Mesenteric fat pad (tissue), 1 donor: ENCODE results near the gene HSD11B2. TPM values are rescaled to one million over a fixed set of nuclear protein-coding genes. Genes with fewer than 3 reads are reported as not detected.

Experiments
- DNase-seq: peaks from one replicate; pipeline ENCODE4 v3.0.0-alpha.2; 2020; ENCODE audit warnings: low spot score
- total RNA-seq: library from RNA; stranded (reverse); fragmentation: NEBNext Ultra II Directional; extraction: Animal tissue kit (Norgen Biotek cat#: 25700); gene quantifications from one replicate; pipeline ENCODE4 v1.2.1, GENCODE V29; 2021
- donor health status: DM: yes; HTN: yes; CAD: no.

The HSD11B2 gene
- total RNA-seq, 1 donor from 2014 or later = 0.71 TPM

DNA sequence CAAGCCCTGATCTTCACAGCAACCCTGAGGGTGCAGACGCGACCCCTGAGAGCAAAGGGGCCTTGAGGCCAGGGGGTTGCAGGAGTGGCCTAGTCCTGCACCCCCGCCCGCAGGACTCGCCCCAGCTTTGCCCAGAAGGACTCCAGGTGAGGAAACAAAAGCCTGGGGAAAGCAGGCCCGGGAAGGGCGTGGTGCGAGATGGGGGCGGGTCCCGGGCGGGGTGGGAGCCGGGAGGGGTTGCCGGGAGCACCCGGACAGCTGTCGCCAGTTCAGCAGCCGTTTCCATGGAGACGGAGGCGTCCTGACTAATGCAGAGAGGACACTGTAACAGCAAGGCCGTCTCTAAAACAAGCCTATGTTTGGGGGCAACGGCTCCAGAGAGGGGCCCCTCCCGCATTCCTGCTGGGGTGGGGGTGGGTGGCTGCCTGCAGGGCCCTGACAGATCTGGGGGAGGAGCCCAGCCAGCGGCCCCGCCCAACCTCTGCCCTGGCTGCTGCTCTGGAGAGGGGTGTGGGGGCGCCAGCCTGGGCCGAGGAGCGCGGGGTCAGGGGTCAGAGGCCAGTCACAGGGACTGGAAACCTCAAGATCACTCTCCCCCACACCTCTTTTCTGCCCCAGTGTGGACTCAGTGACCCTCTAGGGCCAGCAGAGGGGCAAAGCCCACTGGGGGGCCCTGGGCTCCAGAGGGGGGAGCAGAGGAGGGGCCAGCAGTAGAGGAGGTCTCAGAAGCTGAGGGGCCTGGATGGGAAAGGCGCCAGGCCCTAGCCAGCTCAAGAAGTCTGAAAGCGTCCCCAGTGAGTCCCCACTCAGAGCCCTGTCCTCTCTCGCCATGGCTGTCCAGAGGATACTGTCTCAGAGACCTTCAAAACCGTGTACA is 34.5 kb upstream of the HSD11B2 start:
- DNase-seq = no peak

DNA sequence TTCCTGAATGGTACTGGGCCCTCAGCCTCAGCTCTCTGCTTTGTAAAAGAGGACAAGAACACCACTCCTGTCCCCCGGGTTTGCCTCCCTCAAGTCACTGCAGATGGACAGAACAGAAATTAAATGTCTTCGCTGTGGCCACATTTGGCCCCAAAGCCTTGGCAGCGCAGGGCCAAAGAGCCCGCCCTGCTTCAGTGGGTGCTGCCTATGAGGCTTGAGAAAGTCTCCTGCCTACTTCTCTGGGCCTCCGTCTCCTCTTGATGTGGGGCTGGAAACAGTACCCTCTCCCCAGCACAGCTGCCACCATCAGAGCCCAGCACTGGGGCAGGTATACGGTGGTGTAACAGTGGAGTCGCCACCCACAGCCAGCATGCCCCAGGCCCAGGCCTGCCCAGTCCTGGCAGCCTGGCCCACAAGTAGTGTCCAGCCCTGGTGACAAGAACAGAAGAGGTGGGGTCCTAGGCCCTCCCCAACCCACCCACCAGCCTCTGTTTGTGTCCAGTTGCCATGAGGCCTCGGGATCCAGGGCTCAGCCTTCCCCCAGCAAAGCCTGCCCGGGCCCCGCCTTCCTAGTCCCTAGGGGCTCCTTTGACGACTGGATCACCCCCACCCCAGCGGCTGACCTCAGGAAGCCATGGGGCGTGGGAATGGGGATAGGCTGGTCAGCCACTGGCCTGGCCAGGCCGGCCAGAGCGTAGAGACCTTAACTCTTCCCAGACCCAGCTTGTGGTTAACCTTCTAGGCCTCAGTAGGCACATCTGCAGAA is 33.7 kb upstream of the HSD11B2 start:
- DNase-seq = no peak

DNA sequence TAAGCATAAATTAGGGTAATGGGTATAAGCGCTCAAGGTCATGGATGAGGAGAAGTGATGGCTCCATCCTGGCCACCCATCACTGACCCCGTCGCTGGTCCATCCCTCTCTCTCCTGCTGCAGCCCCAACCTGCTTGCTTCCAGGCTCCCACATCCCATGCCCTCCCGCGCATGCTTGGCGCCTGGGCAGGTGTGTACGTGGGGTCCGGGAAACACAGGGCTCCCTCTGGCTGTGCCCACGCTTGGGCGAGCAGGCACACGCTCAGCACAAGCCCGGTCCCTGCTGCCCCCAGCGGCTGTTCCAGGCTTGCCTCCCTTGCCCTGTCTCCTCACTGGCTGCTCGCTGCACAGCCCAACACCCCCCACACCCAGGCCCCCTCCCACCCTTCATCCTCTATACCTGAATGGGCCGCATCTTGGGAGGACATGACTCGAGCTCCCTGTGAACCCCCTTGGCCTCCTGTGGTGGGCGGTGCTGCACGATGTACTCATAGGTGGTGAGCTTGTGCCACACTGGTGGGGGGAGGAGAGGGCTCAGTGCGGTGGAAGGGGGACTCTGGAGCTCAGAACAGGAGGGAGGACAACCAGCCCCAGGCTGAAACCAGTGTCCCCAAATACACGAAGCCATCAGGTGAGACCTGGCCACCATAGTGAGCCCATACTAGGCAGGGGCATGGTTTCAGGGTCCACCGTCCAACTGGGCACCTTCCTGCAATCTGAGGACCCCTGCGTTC is 32.9 kb upstream of the HSD11B2 start:
- DNase-seq = no peak

DNA sequence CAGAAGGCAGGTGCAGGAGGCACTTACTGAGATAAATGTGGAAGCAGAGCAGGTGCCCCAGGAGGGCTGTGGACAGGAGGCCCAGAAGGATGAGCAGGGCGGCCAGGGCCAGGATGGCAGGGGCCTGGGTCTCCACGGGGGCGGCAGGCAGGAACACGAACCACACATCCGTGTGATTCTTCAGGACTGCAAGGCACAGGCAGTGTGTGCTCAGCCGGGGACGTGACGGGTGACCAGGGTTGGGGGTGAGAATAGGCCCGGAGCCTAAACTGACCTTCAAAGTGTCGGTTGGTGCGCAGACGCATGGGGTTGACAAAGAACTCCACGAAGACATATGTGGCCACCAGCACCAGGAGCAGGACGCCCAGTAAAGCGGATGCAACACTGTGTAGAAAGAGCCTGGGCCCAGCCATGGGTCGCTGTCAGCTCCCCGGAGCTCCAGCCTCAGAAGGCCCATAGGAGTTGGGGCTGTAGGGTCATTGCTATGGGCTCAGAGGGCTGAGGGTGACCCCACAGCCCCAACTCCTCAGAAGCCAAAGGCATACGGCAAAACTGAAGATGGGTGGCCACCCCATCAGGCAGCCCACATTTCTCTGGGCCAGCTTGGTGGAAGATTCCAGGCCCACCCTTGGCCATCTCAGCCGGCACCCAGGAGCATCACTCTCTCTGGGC is 32.2 kb upstream of the HSD11B2 start:
- DNase-seq = no peak

DNA sequence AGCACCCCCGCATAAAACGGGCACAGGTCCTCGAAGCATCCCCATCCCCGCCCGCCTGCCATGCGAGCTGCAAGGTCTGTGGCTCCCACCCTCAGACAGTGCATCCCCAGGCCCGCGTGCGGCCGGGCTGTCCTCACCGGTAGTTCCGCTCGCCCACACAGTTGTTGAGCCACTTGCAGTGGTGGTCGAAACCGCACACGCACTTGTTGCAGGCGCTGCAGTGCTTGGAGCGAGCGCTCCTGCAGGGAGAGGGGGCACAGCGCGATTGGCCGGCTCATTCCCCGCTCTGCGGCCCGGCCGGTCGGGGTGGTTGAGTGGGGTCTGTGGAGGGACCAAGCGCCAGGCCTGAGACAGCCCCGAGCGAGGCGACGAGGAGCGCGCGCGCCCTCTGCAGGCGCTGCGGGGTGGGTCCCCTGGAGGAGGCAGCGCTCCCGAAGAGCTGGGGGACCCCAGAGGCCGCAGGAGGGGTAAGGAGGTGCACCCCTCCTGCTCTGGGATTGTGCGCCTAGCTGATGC is 31.6 kb upstream of the HSD11B2 start:
- no peak for DNase-seq

DNA sequence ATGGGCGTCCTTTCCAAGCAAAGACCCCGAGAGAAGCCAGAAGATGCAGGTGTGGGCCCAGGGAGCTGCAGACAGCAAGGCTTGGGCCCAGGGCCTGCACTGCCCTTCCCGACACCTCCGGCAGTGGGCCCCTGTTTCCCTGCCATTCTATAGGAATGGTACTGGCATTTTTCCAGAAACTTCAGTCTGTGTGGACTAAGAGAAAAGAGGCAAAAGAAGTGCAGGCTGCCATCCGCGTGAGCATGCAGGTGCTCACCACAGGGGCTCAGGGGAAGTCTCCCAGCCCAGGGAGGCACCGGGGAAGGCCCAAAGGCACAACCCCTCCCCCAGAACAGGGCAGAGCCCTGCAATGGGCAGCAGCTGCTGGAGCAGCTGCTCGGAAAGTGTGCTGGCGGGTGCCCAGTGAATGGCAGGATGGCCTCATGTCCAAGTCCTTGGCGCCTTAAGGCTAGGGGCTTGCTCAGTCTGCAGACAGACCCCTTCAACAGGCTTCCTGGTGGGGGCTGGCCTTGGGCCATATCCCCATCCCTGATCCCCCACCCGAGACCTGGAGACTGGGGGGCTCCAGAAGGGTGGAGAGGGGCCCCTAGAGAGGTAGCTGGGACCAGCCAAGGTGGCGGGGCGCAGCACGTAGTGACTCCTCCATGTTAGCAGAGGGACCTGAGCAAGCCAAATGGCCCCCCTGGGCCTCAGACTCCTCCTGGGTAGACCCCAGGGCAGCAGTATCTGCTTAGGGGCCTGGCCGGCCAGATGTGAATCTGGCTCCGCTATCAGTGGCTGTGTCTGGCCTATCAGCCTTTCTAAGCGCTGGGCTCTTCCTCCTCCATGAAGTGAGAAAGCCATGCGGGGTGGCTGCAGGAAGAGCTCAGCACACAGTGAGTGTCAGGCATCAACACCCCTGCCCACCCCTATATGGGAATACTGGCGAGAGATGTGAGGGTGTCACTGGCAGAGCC is 30.9 kb upstream of the HSD11B2 start:
- DNase-seq = no peak

DNA sequence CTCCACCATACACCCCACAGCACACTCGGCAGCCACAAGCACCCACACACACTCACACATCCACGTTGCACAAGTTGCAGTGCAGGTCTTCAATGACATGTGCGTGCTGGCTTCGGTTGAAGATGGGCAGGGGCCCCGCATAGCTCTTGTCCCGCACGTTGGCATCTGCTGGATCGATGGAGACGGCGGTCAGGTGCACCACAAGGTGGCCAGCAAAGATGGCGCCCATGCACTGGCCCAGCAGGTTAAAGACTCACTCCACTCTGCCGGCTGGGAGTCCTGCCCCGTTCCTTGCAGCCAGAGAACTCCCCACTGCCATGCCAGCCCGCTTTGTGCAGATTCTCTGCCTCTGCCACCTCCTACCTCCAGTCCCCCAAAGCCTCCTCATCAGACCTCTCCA is 30.0 kb upstream of the HSD11B2 start:
- DNase-seq = no peak

DNA sequence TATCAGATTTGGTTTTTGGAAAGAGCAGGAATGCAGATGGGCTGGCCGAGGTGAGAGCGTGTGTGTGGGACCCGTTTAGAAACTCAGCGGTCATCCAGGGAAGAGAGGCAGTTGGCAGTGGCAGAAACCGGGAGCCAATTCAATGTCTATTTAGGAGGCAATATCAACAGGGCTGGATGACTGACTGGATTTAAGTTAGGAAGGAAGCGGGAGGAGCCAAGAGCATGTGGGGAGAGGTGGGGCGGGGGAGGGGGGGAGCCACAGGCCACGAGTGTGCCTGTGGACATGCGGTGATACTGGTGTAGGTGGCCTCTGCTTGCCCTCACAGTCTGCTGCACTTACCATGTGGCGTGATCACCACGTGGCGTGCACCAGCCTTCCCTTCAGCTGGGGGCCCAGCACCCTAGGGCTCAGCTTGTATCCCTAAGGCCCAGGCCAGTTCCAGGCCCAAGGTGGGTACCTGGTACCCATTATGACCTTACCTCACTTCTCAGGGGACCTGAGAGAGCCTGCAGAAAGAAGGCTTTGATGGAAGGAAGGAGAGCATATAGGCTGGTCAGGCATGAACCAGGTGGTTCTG is 26.9 kb upstream of the HSD11B2 start:
- no peak for DNase-seq

DNA sequence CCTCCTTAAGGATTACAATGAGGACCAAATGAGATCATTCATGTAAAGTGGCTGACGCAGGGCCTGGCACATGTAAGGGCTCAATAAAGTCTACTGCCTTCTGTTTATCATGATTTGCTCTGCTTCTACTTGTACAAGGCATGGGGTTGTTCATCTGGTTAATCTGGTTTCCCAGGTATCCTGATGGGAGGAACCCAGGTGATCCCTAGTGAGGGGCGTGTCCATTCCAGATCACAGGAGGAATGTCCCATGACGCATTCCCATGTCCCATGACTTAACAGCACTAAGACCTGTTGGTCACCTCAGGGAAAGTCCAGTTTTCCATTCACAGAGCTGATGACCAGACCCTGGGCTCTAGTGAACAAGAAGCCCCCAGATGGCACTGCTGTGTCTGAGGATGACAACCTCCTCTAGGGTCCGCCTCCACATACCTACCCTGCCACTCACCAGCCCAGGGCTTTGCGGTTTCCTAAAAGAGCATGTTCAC is 26.1 kb upstream of the HSD11B2 start:
- DNase-seq = no peak

DNA sequence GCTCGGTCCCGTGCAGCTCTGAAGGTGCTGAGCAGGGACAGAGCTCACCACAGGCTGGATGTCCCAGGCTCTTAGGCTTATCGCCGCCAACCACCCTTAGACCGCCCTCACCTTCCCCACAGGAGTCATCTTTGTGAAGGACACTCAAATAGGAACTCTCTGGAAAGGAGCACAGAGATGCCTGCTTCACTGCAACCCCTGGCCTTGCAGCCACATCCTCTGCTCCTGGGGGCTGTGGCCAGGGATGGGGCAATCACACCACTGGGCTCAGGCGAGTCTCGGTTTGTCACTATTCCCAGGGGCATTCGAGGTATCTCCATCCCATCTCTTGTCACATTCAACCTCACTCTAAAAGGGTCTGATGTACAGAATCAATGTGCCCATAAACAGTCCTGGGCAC is 25.6 kb upstream of the HSD11B2 start:
- DNase-seq = no peak

DNA sequence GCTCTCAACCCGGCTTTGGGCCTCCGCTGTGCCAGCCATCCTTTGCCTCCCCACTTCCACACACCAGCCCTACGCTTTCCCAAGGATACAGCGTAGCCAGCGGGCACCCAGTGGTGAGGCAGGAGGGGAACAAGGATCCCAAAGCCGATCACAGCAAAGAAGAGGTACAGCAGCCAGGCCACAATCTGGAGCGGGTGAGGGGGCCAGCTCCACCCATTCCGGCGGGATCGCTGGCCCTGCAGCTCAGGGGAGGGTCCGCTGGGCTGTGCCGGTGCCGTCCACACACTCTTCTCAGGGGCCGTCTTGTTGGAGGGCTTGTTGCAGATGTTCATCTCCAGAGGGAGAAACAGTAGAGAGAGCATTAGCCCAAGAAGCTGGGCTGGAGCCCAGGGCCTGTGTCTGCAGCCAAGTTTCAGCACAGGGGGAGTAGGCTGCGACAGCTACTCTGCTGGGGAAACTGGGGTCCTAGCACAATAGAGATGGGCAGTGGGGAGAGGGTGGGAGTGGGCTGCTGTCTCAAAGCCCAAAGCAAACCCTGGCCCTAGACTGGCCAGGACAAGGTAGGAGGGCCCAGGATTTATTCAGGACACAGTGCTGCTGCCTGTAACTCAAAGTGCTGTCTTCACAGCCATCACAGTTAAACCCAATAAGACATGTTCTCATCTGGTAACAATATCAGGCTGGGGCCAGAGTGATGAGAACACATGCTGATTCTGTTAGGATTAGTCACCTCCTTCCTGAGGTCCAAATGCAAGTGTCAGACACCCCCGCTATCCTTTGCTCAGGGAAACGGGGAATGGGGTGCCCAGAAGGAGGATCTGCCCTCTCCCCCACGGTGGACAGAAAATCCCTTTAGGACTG is 24.6 kb upstream of the HSD11B2 start:
- no peak for DNase-seq

DNA sequence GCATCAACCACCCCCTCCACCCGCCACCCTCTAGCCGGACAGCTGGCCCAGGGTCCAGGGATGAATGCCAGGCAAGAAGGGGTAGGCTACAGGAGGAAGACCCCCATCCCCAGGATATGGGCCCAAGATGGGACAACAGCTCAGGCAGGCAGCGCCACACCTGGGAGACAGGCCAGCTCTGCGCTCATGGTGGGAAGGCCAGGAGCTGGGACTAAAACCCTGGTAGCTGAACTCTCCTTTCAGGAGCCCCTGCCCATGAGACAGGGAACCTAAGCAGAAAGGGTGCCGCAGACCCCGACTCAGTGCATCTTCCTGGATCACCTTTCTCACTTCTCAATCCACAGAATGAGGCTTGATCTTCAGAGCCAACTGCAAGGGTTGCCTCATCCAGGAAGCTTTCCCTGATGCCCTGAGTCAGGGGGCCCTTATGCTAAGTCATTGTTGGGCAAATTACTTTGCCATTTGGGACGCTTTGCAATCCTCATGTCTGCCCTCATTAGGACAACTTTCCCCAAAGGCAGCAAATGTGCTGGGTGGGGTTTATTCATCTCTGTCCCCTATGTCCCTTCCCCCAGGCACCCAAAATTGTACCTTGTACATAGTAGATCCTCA is 23.6 kb upstream of the HSD11B2 start:
- DNase-seq = no peak

DNA sequence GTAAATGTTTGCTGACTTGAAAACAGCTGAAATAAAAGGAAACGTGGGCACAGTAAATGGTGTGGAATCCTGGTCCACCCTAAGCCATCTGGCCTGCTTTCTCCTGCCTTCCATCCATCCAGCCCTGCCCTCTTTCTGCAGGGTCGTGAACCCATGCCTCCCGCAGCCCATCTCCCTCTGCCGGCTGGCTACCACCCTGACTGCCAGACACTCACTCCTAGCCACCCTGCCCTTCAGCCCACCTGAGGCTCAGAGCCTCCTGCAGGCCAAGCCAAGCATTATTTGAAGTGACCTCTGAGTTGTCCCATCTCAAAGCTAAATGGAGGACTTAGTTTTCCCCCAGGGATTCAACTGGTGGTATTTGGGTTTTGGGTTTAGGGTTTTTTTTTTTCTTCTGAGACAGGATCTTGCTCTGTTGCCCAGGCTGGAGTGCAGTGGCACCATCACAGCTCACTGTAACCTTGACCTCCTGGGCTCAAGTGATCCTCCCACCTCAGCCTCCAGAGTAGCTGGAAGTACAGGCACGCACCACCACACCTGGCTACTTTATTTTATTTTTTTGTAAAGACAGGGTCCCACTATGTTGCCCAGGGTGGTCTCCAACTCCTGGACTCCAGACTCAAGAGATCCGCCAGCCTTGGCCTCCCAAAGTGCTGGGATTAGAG is 23.0 kb upstream of the HSD11B2 start:
- DNase-seq = no peak

DNA sequence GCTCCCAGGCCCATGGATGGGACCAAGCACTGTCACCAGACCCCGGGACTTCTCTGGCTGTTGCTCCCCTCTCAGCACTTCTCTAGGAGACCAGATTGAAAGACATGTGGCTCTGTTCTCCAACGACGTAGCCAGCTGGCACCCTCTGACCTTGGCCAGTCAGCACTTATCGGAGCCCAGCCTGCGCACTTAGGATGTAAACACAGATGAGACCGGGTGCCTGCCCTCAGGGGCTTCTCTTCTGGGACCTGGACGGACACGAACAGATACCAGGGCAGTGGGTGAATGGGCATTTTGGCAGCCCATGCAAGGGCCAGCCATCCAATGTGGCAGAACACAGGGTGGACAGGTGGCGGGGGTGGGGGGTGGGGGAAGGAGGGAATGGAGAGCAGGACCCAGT is 21.3 kb upstream of the HSD11B2 start:
- DNase-seq = no peak

DNA sequence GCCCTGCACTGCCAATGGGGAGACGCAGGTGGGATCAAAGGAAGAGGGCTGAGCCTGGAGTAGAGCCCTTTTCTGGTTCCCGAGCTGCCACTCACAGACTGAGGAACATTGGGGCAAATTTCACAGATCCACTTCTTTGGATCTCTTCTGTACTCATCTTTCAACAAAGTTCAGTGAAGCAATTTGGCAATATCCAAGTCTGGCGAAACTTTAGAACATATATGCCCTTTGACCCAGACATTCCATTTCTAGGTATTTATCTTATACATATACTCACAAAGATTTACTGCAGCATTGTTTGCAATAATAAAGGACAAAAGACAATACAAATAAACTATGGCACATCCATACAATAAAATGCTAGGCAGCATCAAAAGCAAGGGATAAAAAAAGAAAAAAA is 19.6 kb upstream of the HSD11B2 start:
- DNase-seq = no peak

DNA sequence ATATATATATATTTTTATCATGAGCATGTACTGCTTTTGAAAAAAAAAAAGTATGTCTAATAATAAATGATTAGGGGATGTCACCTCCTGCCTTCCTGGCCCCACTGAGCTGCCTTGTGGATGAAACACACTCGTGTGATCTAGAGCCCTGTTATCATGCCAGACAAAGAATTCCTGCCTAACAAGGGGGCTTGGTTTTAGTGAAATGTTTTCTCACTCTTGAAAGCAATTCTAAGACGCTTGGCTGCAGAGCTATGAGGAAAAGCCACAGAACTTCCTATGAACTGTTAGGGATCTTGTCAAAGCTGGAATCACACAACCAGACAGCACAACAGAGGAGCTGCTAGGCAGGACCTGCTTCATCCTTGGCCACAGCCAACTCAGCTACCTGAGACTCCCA is 18.6 kb upstream of the HSD11B2 start:
- DNase-seq = no peak
